Lower leg skin (tissue), 3 donors: Measurements from ENCODE around the gene PRPS1.

Source experiments
- POLR2A ChIP-seq, 2 donors: fragments of 450-650 bp; IDR thresholded peaks; one replicate each; pipeline ENCODE4 v1.6.1; 2016 to 2017; ENCODE audit warnings: antibody characterized with exemption in 2 of 2, mild to moderate bottlenecking in 1 of 2, moderate library complexity in 1 of 2
- TF ChIP-seq, protein P1 (sequence below), 3 donors: fragments of 450-650 bp; IDR thresholded peaks; one replicate each; pipeline ENCODE4 v1.5.1; 2016; ENCODE audit warnings: antibody characterized with exemption in 3 of 3, mild to moderate bottlenecking in 3 of 3, moderate library complexity in 2 of 3

DNA sequence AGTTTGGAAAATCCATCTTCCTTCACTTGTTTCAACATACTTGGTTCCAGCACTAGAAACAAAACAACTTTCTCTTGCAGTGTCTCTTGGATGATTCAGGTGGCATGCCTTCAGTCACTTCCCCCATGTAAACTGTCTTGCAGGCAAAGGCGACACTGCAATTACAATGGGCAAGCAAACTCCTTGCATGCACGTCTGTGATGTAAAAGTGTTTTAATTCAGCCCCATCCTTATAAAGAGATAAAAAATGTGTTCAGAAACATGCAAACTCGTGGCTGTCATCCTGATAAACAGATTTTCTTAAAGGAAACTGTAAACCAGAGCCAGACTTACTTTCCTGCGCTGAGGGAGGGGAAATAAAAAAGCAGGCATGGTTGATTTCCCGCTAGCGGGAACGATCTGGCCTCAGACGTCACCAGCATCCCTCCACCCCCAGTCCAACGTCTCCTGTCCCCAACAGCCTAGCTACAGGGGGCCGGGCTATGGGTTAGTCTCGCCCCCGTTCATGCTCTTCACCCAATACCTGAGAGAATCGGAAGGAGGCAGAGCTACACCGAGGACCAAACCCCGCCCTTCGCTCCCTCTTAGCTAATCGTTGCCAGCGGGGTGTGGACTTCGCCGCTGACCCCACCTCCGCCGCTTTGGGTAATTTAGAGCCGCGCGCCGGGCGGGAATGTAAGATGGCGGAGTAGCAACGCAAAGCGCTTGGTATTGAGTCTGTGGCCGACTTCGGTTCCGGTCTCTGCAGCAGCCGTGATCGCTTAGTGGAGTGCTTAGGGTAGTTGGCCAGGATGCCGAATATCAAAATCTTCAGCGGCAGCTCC, at the start of gene PRPS1:
- TF ChIP-seq, protein P1, sequence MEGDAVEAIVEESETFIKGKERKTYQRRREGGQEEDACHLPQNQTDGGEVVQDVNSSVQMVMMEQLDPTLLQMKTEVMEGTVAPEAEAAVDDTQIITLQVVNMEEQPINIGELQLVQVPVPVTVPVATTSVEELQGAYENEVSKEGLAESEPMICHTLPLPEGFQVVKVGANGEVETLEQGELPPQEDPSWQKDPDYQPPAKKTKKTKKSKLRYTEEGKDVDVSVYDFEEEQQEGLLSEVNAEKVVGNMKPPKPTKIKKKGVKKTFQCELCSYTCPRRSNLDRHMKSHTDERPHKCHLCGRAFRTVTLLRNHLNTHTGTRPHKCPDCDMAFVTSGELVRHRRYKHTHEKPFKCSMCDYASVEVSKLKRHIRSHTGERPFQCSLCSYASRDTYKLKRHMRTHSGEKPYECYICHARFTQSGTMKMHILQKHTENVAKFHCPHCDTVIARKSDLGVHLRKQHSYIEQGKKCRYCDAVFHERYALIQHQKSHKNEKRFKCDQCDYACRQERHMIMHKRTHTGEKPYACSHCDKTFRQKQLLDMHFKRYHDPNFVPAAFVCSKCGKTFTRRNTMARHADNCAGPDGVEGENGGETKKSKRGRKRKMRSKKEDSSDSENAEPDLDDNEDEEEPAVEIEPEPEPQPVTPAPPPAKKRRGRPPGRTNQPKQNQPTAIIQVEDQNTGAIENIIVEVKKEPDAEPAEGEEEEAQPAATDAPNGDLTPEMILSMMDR (IDR thresholded peaks at IDR 0.05), result no peak
- TF ChIP-seq POLR2A (IDR thresholded peaks at IDR 0.05), result no peak
